ENCODE measurements around the gene WASF3.
A peak's percentile ranks its signal among the peaks of the same experiment; 100 is the strongest.

The WASF3 gene

DNA sequence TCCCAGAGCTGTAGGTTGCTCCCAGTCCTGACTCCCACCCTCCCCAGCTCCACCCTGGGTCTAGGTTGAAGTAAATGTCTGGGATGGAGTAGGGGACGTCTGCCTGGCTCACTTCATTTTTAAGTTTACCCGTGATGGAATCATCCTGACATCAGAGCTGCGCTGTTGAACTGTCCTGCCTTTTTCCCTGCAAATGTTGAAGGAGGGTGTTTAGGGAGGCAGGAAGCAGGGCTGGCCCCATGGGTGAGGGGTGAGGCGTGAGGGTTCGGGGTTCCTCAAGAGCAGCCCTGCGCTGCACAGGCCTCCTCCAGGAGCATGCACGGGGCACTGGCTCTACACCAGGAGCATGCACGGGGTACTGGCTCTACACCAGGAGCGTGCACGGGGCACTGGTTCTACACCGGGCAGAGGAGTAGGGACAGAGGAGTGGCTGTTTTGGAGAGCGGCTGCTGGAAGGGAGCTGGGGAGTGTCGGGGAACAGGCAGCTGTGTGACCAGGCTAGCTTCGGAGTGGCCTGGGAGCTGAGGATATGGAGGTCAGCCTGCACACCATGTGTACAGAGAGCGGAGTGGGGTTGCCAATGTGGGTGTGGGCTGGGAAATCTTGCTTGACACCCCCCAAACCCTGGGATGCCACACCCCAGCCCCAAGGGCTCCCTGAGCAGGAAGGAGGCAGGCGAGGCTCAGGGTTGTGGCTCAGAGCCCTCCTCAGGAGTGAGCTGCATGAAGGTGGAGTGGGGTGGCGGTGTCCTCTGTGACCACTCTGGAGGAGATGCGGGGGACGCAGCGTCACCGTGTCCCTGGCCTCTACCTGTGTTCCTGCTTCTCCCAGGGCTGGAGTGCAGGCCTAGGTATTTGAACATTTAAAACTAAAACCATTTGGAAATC is 139.8 kb downstream of the WASF3 start:
- no peaks in the 10 kb centered on the region; the same call in 1 of the 2 replicates for H3K4me1 ChIP-seq (ENCODE audit: insufficient read depth, low read length)
- H3K9ac ChIP-seq (ENCODE audit: low read depth, low read length), result no peak overlapping the region
- no peaks in the 10 kb centered on the region for H3K9me3 ChIP-seq (ENCODE audit: insufficient read depth, low read depth, low read length)
- no peak overlapping the region for H3K27ac ChIP-seq (ENCODE audit: low read depth, low read length)
- peaks cover 5% of the 10 kb centered on the region; the same call in 1 of the 2 replicates for H3K27me3 ChIP-seq (ENCODE audit: insufficient read depth, low read length)
- H3K4me3 ChIP-seq (ENCODE audit: low read length), result no peak overlapping the region
- H3K36me3 ChIP-seq (ENCODE audit: insufficient read depth, low read length), result no peaks in the 10 kb centered on the region
- WGBS, result 93% methylated on average over 21 of the region's 21 CpGs

DNA sequence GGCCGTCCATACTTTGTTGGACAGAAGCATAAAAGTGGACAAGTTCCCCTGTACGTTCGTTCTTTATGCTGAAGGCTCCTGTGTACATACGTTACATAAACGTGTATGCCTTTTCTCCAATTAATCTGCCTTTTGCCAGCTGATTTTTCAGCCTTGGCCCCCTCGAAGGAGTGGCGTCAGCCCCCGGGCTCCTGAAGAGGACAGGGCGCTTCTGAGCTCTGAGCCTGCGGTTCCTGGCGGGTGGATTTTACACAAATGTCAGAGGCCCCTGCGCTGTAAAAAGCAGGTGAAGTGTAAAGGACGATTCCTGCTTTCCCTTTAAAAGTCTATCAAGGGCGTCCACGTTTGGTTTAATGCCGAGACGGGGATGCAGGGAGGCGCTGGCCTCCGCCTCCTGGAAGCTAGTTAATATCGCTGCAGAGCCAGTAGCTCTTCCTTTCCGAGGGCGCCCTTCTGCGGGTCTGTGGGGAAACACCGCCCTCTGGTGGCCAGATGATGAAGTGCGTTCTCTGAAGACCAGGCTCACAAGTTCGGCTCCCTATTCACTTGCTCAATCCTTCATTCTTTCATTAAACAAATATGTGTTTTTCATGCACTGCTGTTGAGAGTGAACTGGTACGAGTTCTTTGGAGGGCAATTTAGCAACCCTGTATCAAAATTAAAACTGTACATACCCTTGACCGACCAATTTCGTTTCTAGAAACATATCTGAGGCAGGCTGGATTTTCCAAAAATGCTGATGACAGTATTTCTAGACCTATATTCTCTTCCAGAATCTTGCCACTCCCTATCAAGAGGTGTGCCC is 141.1 kb downstream of the WASF3 start:
- Histone ChIP-seq H3K27ac (ENCODE audit: low read depth, low read length) (no peak overlapping the region), H3K27me3 (ENCODE audit: insufficient read depth, low read length) (peaks cover 5% of the 10 kb centered on the region; the same call in 1 of the 2 replicates), H3K4me3 (ENCODE audit: low read length) (peak overlapping the region; percentile 17; the same call in 1 of the 2 replicates), H3K9ac (ENCODE audit: low read depth, low read length) (peak overlapping the region; percentile 9; the same call in 1 of the 2 replicates), H3K9me3 (ENCODE audit: insufficient read depth, low read depth, low read length) (no peaks in the 10 kb centered on the region), H3K4me1 (ENCODE audit: insufficient read depth, low read length) (no peaks in the 10 kb centered on the region; the same call in 1 of the 2 replicates), H3K36me3 (ENCODE audit: insufficient read depth, low read length) (no peaks in the 10 kb centered on the region)
- 40% methylated on average over 29 of the region's 29 CpGs for WGBS

- H3K36me3 ChIP-seq (ENCODE audit: insufficient read depth, low read length), result no peaks in the 10 kb centered on the region
Observed at GRCh38 chr13:26699197-26699490, 141.7 kb downstream of the WASF3 start.

GRCh38 chr13:26705536-26705935 is 148.1 kb downstream of the WASF3 start:
- no peak overlapping the region for H3K27ac ChIP-seq (ENCODE audit: low read depth, low read length)
- H3K9ac ChIP-seq (ENCODE audit: low read depth, low read length), result no peak overlapping the region
- H3K36me3 ChIP-seq (ENCODE audit: insufficient read depth, low read length), result no peaks in the 10 kb centered on the region
- no peaks in the 10 kb centered on the region for H3K27me3 ChIP-seq (ENCODE audit: insufficient read depth, low read length)
- H3K4me3 ChIP-seq (ENCODE audit: low read length), result no peak overlapping the region
- WGBS, result 97% methylated on average over 4 of the region's 4 CpGs
- H3K4me1 ChIP-seq (ENCODE audit: insufficient read depth, low read length), result no peaks in the 10 kb centered on the region; the same call in 1 of the 2 replicates
- no peaks in the 10 kb centered on the region for H3K9me3 ChIP-seq (ENCODE audit: insufficient read depth, low read depth, low read length)

More at GRCh38 chr13:26699197-26699490, 141.7 kb downstream of the WASF3 start:
- H3K4me3 ChIP-seq (ENCODE audit: low read length), result no peak overlapping the region
- no peak overlapping the region for H3K27ac ChIP-seq (ENCODE audit: low read depth, low read length)
- H3K9me3 ChIP-seq (ENCODE audit: insufficient read depth, low read depth, low read length), result no peaks in the 10 kb centered on the region
- H3K9ac ChIP-seq (ENCODE audit: low read depth, low read length), result no peak overlapping the region
- H3K4me1 ChIP-seq (ENCODE audit: insufficient read depth, low read length), result no peaks in the 10 kb centered on the region
- 97% methylated on average over 2 of the region's 2 CpGs for WGBS
- H3K27me3 ChIP-seq (ENCODE audit: insufficient read depth, low read length), result peaks cover 5% of the 10 kb centered on the region; the same call in 1 of the 2 replicates

GRCh38 chr13:26706381-26706780 is 148.9 kb downstream of the WASF3 start:
- Histone ChIP-seq H3K27me3 (ENCODE audit: insufficient read depth, low read length) (no peaks in the 10 kb centered on the region), H3K4me3 (ENCODE audit: low read length) (no peak overlapping the region), H3K27ac (ENCODE audit: low read depth, low read length) (no peak overlapping the region), H3K9ac (ENCODE audit: low read depth, low read length) (no peak overlapping the region), H3K36me3 (ENCODE audit: insufficient read depth, low read length) (no peaks in the 10 kb centered on the region), H3K4me1 (ENCODE audit: insufficient read depth, low read length) (no peaks in the 10 kb centered on the region; the same call in 1 of the 2 replicates), H3K9me3 (ENCODE audit: insufficient read depth, low read depth, low read length) (no peaks in the 10 kb centered on the region)
- 70% methylated on average over 5 of the region's 7 CpGs for WGBS

DNA sequence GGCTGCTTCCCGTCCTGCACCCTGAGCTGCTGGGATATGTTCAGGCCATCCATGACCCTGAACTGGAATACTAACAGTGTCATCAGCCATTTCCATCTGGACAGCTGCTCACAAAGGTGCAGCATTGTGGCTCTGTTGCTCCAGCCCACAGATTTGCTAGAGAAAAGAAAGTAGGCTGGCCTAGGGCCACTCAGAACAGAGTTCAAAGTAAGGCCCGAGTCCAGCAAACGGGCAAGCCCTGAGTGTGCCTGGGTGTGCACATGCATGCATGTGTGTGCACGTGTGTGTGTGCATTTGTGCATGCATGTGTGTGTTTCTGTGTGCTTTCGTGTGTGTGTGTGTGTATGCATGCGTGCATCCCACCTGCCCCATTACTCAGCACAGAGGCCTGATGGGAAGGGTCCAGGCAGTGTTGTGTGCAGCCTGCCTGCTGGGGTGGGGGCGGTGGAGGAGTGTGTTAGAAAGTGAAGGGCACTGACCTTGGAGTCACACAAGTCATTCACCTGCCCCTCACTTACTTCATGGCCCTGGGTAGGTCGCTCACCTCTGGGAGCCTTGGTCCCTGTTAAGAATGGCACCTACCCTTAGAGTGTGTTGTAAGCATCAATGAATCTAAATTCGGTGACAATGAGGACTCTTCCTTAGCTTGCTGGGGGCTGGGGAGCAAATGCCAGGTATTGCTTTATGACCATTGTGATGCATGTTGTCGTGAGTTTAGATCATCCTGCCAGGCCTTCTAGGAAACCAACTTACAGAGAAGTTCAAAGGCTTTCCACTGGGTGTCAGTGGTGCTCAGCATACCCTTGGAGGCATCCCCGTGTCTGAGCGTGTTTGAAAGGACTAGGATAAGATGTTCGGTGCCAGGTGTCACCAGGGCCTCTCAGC is 149.9 kb downstream of the WASF3 start:
- H3K4me1 ChIP-seq (ENCODE audit: insufficient read depth, low read length), result no peaks in the 10 kb centered on the region; the same call in 1 of the 2 replicates
- H3K9me3 ChIP-seq (ENCODE audit: insufficient read depth, low read depth, low read length), result no peaks in the 10 kb centered on the region
- 60% methylated on average over 13 of the region's 13 CpGs for WGBS
- no peak overlapping the region for H3K4me3 ChIP-seq (ENCODE audit: low read length)
- no peak overlapping the region for H3K9ac ChIP-seq (ENCODE audit: low read depth, low read length)
- H3K27ac ChIP-seq (ENCODE audit: low read depth, low read length), result no peak overlapping the region
- no peaks in the 10 kb centered on the region for H3K36me3 ChIP-seq (ENCODE audit: insufficient read depth, low read length)
- no peaks in the 10 kb centered on the region for H3K27me3 ChIP-seq (ENCODE audit: insufficient read depth, low read length)

- no peak overlapping the region for H3K9ac ChIP-seq (ENCODE audit: low read depth, low read length)
- no peak overlapping the region for H3K27ac ChIP-seq (ENCODE audit: low read depth, low read length)
- no peaks in the 10 kb centered on the region for H3K9me3 ChIP-seq (ENCODE audit: insufficient read depth, low read depth, low read length)
- H3K36me3 ChIP-seq (ENCODE audit: insufficient read depth, low read length), result no peaks in the 10 kb centered on the region
- no peaks in the 10 kb centered on the region for H3K27me3 ChIP-seq (ENCODE audit: insufficient read depth, low read length)
- 84% methylated on average over 6 of the region's 6 CpGs for WGBS
- no peak overlapping the region for H3K4me3 ChIP-seq (ENCODE audit: low read length)
- no peaks in the 10 kb centered on the region; the same call in 1 of the 2 replicates for H3K4me1 ChIP-seq (ENCODE audit: insufficient read depth, low read length)
Observed at GRCh38 chr13:26708007-26708297, 150.5 kb downstream of the WASF3 start.

- WGBS, result 88% methylated on average over 7 of the region's 7 CpGs
- no peak overlapping the region for H3K4me3 ChIP-seq (ENCODE audit: low read length)
- H3K27ac ChIP-seq (ENCODE audit: low read depth, low read length), result no peak overlapping the region
- no peaks in the 10 kb centered on the region for H3K27me3 ChIP-seq (ENCODE audit: insufficient read depth, low read length)
- no peaks in the 10 kb centered on the region for H3K36me3 ChIP-seq (ENCODE audit: insufficient read depth, low read length)
- no peak overlapping the region for H3K9ac ChIP-seq (ENCODE audit: low read depth, low read length)
- no peaks in the 10 kb centered on the region; the same call in 1 of the 2 replicates for H3K4me1 ChIP-seq (ENCODE audit: insufficient read depth, low read length)
- peaks cover 5% of the 10 kb centered on the region; the same call in 1 of the 2 replicates for H3K9me3 ChIP-seq (ENCODE audit: insufficient read depth, low read depth, low read length)
Observed at GRCh38 chr13:26709461-26709860, 152.0 kb downstream of the WASF3 start.

- Histone ChIP-seq H3K27me3 (ENCODE audit: insufficient read depth, low read length) (no peaks in the 10 kb centered on the region), H3K4me1 (ENCODE audit: insufficient read depth, low read length) (no peaks in the 10 kb centered on the region; the same call in 1 of the 2 replicates), H3K36me3 (ENCODE audit: insufficient read depth, low read length) (no peaks in the 10 kb centered on the region), H3K4me3 (ENCODE audit: low read length) (no peak overlapping the region), H3K27ac (ENCODE audit: low read depth, low read length) (no peak overlapping the region), H3K9ac (ENCODE audit: low read depth, low read length) (no peak overlapping the region), H3K9me3 (ENCODE audit: insufficient read depth, low read depth, low read length) (peaks cover 5% of the 10 kb centered on the region; the same call in 1 of the 2 replicates)
- WGBS, result 76% methylated on average over 13 of the region's 13 CpGs
Observed at GRCh38 chr13:26710166-26710565, 152.7 kb downstream of the WASF3 start.

GRCh38 chr13:26711211-26711610 is 153.7 kb downstream of the WASF3 start:
- H3K27ac ChIP-seq (ENCODE audit: low read depth, low read length), result no peak overlapping the region
- no peaks in the 10 kb centered on the region; the same call in 1 of the 2 replicates for H3K4me1 ChIP-seq (ENCODE audit: insufficient read depth, low read length)
- H3K27me3 ChIP-seq (ENCODE audit: insufficient read depth, low read length), result no peaks in the 10 kb centered on the region
- H3K9ac ChIP-seq (ENCODE audit: low read depth, low read length), result no peak overlapping the region
- 85% methylated on average over 4 of the region's 4 CpGs for WGBS
- no peaks in the 10 kb centered on the region for H3K36me3 ChIP-seq (ENCODE audit: insufficient read depth, low read length)
- peaks cover 5% of the 10 kb centered on the region; the same call in 1 of the 2 replicates for H3K9me3 ChIP-seq (ENCODE audit: insufficient read depth, low read depth, low read length)
- no peak overlapping the region for H3K4me3 ChIP-seq (ENCODE audit: low read length)
